Left lung (tissue), 10 donors: ENCODE data around the gene ZMYND19. TPM values are rescaled to one million over a fixed set of nuclear protein-coding genes. Genes with fewer than 3 reads are reported as not detected.
A peak's percentile ranks its signal among the peaks of the same experiment; 100 is the strongest.
"Not testable (repeated sequence)": the region's sequence is repeated elsewhere in the genome, so short reads cannot be mapped to it uniquely, and the experiment has no call there.

ENCODE experiments used
- ATAC-seq: fragments of 200-7000 bp; cut with Tn5 transposase; one replicate; pipeline ENCODE4 v1.9.1; 2020; ENCODE audit warnings: moderate library complexity
- DNase-seq, 4 donors: peaks; one replicate each; pipeline ENCODE4 v3.0.0-alpha.2; 2013 to 2020
- H3K27ac ChIP-seq, 2 donors: fragments of 200-600 bp; sonication (generic) in 1 of 2; one replicate each; pipeline versions ENCODE4 v1.5.0 to v1.8.0; 2020 to 2021
- H3K27me3 ChIP-seq, 2 donors: fragments of 200-600 bp; sonication (generic) in 1 of 2; one replicate each; pipeline versions ENCODE4 v1.5.0 to v1.8.0; 2020 to 2021
- H3K36me3 ChIP-seq, 2 donors: fragments of 200-600 bp; sonication (generic) in 1 of 2; one replicate each; pipeline versions ENCODE4 v1.5.0 to v1.8.0; 2020 to 2021
- H3K4me1 ChIP-seq, 2 donors: fragments of 200-600 bp; one replicate each; pipeline ENCODE4 v1.8.0; 2021
- H3K4me3 ChIP-seq, 2 donors: fragments of 200-600 bp; sonication (generic) in 1 of 2; one replicate each; pipeline versions ENCODE4 v1.5.0 to v1.8.0; 2020 to 2021; ENCODE audit warnings: mild to moderate bottlenecking in 1 of 2
- H3K9me3 ChIP-seq, 2 donors: fragments of 200-600 bp; sonication (generic) in 1 of 2; one replicate each; pipeline versions ENCODE4 v1.5.0 to v1.8.0; 2020 to 2021
- CTCF ChIP-seq, 2 donors: fragments of 200-600 bp; sonication (generic) in 1 of 2; IDR thresholded peaks; one replicate each; pipeline versions ENCODE4 v1.5.0 to v1.8.0; 2021; ENCODE audit warnings: antibody characterized with exemption in 2 of 2
- intact Hi-C, 2 donors: fragments of 100-400 bp; cut with DNase I; formaldehyde crosslinking; loops; one replicate each; pipeline versions ENCODE4 v1.11.2 to v1.14.2; 2022
- polyA plus RNA-seq, 6 donors: library from polyadenylated mRNA; unstranded; fragments of 120-200 nt; gene quantifications; one replicate each; pipeline ENCODE4 v1.2.1, GENCODE V29; 2013; ENCODE audit not compliant: insufficient read length in 6 of 6
- total RNA-seq, 2 donors: library from RNA; stranded (reverse); fragmentation: NEBNext Ultra II Directional; extraction: Animal tissue kit (Norgen Biotek cat#: 25700); gene quantifications; one replicate each; pipeline ENCODE4 v1.2.1, GENCODE V29; 2021
- donor health status: DM: no; HTN: yes; CAD: no.
- donor health status: DM: no; HTN: no; CAD: no.

ZMYND19 gene
- total and polyA plus RNA-seq, 8 donors: 15.3 to 30.5 (median 21.5) TPM

DNA sequence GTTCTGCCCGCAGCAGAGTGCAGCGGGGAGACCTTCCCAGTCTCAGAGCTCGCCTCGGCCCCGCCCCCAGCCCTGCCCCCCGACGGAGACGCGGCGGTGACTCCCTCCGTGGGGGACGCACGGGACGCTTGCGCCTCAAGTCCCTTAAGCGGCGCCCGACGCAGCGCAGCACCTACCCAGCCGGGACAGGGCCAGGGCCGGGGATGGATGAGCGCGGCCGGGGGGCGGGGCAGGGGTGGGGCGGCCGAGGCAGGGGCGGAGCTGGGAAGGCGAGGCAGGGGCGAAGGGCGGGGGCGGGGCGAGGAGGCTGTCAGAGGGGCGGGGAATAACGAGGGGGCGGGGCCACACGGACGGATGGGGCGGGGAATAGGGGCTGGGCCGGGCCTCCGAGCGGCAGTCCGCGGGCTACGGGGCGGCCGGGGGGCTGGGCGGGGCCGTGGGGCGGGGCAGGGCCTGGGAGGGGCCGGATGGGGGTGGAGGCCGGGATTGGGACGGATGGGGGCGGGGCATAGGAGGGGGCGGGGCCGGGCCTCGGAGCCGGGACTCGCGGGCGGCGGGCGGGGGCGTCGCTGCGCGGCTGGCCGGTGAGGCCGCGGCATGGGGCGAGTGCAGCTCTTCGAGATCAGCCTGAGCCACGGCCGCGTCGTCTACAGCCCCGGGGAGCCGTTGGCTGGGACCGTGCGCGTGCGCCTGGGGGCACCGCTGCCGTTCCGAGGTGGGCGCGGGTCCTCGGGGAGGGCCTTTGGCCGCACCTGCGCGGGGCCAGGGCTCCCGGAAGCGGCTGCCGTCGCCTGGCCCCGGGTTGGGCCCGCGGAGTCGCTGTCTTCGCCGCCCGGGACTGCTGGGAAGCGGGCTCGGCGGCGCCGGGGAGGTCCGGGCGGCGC lies 15.1 kb upstream of the ZMYND19 start, which contains the start of gene ARRDC1:
Gene ARRDC1, plus strand, starts transcription at position 566 of the 884 bp plus-strand sequence. Its CDS starts 32 bp downstream, at position 598.
- Histone ChIP-seq H3K4me3 (peak within 1 kb of the TSS; percentile 68 to 84), H3K27me3 (no peaks in the 10 kb centered on the region), H3K36me3 (no peaks in the 10 kb centered on the region), H3K4me1 (peaks cover 15 to 51% of the 10 kb centered on the region in 2 donors), H3K27ac (peak within 1 kb of the TSS; percentile 81 to 90), H3K9me3 (no peaks in the 10 kb centered on the region)
- peak; percentile 73 to 99 (median 96) for DNase-seq
- peak; percentile 85 for ATAC-seq
- no peak for TF ChIP-seq CTCF (IDR thresholded peaks at IDR 0.05)
- intact Hi-C loops: no loop called here

DNA sequence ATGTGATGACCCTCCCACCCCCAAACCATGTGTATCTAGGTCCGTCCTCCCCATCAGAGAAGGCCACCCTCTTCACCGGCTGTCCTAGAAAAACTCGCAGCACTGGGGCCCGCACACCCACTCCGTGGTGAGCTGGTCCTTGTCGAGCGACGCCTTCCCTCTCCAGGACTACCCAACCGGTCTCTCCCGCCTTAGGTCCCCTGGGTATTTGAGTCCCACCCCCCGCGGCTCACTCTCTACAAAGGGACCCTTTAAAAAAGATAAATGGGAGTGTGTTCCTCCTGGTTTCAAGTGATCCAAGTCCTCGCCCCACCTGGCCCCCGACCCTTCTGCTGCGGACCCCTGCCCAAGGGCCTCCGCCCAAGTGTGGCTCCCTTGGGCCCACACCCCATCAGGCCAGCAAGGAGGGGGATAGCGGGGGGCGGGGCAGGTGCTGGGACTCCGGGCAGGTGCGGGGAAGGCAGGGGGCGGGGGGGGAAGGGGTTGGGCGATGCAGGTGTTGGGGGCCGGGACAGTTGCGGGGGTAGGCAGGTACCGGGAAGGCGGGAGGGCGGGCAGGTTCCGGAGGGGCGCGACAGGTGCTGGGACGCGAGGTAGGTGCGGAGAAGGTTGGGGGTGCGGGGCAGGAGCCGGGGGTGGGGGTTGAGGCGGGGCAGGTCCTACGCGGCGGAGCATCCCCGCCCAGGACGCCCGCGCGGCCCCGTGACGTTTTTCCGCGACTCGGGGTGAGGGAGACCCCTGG lies 14.2 kb upstream of the ZMYND19 start:
- no peak for DNase-seq
- no peaks in the 10 kb centered on the region for H3K36me3 ChIP-seq
- no peaks in the 10 kb centered on the region for H3K9me3 ChIP-seq
- peak overlapping the region; percentile 26 to 67 for H3K27ac ChIP-seq
- TF ChIP-seq CTCF (IDR thresholded peaks at IDR 0.05): no peak
- H3K4me1 ChIP-seq: peaks cover 15 to 45% of the 10 kb centered on the region in 2 donors
- intact Hi-C loops: no loop called here
- no peak for ATAC-seq
- H3K4me3 ChIP-seq: peak overlapping the region; percentile 43 to 64
- no peaks in the 10 kb centered on the region for H3K27me3 ChIP-seq

DNA sequence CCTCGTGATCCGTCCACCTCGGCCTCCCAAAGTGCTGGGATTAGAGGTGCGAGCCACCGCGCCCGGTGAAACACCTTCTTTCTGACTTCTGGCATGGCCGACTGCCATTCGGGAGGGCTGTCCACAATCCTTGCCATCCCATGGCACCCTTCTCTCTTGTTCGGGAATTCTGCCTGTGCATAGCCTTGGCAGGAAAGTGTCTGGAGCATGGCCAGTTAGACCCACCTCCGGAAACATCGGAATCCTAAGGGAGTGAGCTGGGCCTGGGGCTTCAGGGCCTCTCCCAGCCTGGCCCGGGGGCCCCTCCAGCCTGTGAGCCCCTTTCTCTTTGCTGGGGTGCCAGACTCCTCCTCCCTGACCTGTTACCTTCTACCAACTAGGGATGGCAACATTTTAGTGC lies 13.6 kb upstream of the ZMYND19 start:
- Histone ChIP-seq H3K27ac (no peak overlapping the region), H3K27me3 (no peaks in the 10 kb centered on the region), H3K9me3 (no peaks in the 10 kb centered on the region), H3K36me3 (no peaks in the 10 kb centered on the region), H3K4me1 (peaks cover 15 to 38% of the 10 kb centered on the region in 2 donors), H3K4me3 (no peak overlapping the region)
- ATAC-seq: no peak
- no peak for TF ChIP-seq CTCF (IDR thresholded peaks at IDR 0.05)
- intact Hi-C loops: no loop called here
- DNase-seq: no peak

DNA sequence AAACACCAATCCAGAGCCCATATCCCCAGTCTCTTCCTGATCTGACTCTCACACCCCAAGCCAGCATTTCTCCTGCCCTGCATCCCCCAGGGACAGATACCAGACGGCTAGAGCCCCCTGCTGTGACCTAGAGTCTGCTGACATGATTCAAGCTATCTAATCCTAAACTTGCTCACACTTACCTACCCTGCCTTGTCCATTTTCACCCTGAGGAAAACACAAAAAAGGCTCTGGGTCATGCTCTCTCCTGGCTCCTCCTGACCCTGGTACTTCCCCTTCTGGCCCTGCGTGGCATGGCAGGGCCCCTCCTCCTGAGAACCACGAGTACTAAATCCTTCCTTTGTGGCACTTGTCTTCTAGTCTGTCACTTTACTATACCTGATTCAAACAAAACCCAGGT lies 12.3 kb upstream of the ZMYND19 start:
- DNase-seq: no peak
- Histone ChIP-seq H3K27me3 (no peaks in the 10 kb centered on the region), H3K27ac (no peak overlapping the region), H3K4me1 (peaks cover 13 to 26% of the 10 kb centered on the region in 2 donors), H3K36me3 (no peaks in the 10 kb centered on the region), H3K4me3 (no peak overlapping the region), H3K9me3 (no peaks in the 10 kb centered on the region)
- no peak for ATAC-seq
- intact Hi-C loops: no loop called here
- TF ChIP-seq CTCF (IDR thresholded peaks at IDR 0.05): no peak

- DNase-seq (no peak), ATAC-seq (no peak)
- no peak for TF ChIP-seq CTCF (IDR thresholded peaks at IDR 0.05)
- H3K4me3 ChIP-seq: no peak overlapping the region
- no peaks in the 10 kb centered on the region for H3K36me3 ChIP-seq
- H3K27ac ChIP-seq: no peak overlapping the region
- no peaks in the 10 kb centered on the region for H3K27me3 ChIP-seq
- H3K9me3 ChIP-seq: no peaks in the 10 kb centered on the region
- intact Hi-C loops: no loop called here
- peaks cover 0 to 10% of the 10 kb centered on the region in 2 donors for H3K4me1 ChIP-seq
These were observed 8.6 kb upstream of the ZMYND19 start for GRCh38 chr9:137598943-137599342.

- H3K9me3 ChIP-seq, H3K36me3 ChIP-seq, DNase-seq, H3K27me3 ChIP-seq, intact Hi-C loops, ATAC-seq, H3K4me3 ChIP-seq, H3K27ac ChIP-seq: not testable (repeated sequence)
- peaks cover 0 to 15% of the 10 kb centered on the region in 2 donors for H3K4me1 ChIP-seq
These were observed 6.3 kb upstream of the ZMYND19 start for GRCh38 chr9:137596577-137596976.
